ENCODE results near the gene TENM3.

- TF ChIP-seq, protein P1, sequence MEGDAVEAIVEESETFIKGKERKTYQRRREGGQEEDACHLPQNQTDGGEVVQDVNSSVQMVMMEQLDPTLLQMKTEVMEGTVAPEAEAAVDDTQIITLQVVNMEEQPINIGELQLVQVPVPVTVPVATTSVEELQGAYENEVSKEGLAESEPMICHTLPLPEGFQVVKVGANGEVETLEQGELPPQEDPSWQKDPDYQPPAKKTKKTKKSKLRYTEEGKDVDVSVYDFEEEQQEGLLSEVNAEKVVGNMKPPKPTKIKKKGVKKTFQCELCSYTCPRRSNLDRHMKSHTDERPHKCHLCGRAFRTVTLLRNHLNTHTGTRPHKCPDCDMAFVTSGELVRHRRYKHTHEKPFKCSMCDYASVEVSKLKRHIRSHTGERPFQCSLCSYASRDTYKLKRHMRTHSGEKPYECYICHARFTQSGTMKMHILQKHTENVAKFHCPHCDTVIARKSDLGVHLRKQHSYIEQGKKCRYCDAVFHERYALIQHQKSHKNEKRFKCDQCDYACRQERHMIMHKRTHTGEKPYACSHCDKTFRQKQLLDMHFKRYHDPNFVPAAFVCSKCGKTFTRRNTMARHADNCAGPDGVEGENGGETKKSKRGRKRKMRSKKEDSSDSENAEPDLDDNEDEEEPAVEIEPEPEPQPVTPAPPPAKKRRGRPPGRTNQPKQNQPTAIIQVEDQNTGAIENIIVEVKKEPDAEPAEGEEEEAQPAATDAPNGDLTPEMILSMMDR (IDR thresholded peaks at IDR 0.05; ENCODE audit: poor library complexity) = no peak
- no peak for TF ChIP-seq EZH2 (IDR thresholded peaks at IDR 0.05; ENCODE audit: borderline replicate concordance)
- no peak for TF ChIP-seq EZH2phosphoT487 (IDR thresholded peaks at IDR 0.05; ENCODE audit: low read depth, severe bottlenecking, unreplicated experiment)
Observed at GRCh38 chr4:182227611-182228010, 15.6 kb upstream of the TENM3 start.

Data from hepatocyte (in vitro differentiated cells).